ENCODE measurements around the gene ZNF580. TPM values are rescaled to one million over a fixed set of nuclear protein-coding genes. Genes with fewer than 3 reads are reported as not detected.

The ZNF580 gene
- total and polyA plus RNA-seq, 2 of the 13 experiments (the other 11 are each of a cell fraction or from before 2014, with no cell fraction given), result 4.4 to 6.0 TPM

DNA sequence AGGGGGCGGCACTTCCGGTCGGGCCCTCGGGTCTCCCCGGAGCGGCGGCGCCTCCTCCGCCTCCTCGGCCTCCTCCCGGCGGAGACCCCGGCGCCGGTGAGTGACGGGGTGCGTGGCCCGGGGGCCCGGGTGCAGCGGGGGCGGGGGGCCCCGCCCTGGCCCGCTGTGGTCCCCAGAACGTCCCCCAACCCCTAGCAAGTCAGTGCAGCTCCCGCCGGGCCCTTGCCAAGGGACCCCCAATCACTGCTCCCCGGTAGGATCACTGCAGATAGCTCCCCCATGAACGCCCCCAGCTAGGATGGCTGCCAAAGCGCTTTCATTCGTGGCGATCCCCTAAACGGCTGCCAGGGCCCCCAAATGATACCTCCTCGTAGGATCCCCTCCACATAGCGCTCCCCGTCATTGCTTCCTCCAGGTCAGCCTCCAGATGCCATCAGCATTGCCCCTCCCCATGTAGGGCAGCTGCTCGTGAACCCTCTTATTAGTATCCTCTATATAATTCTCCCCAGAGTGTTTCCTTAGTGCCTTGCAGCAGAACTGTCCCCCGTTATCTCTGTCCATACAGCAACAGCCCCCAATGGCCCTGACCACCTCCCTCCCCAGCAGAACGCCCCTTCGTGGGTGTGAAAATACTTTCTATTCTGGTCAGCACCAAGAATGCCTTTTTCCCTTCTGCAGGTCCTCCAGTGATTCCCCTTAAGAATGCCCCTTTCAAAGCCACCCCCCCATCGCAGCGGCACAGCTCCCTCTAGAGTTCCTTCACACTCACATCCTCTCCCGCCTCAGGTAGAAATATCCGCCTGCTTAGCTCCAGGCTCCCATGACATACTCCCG is 34.9 kb upstream of the ZNF580 start, which contains the start of gene ZNF865 (continued):
- TF ChIP-seq ZSCAN9 (CRISPR knock-in tag; IDR thresholded peaks at IDR 0.05; ENCODE audit: borderline replicate concordance) (no peak), ZNF530 (CRISPR knock-in tag; IDR thresholded peaks at IDR 0.05; ENCODE audit: low read depth) (no peak), CBX2 (IDR thresholded peaks at IDR 0.05; ENCODE audit: low read depth, low read length) (no peak), CBX2 (CRISPR knock-in tag; IDR thresholded peaks at IDR 0.05; ENCODE audit: low read depth) (no peak), DNMT1 (CRISPR knock-in tag; IDR thresholded peaks at IDR 0.05) (0 out of 2 replicates have a peak, but pooled peaks have one; percentile 58), ZFAT (CRISPR knock-in tag; conservative IDR thresholded peaks at IDR 0.05) (no peak), SIX4 (CRISPR knock-in tag; IDR thresholded peaks at IDR 0.05) (no peak), ZKSCAN8 (CRISPR knock-in tag; IDR thresholded peaks at IDR 0.05; ENCODE audit: borderline replicate concordance) (no peak), SUZ12 (IDR thresholded peaks at IDR 0.05; ENCODE audit: low read depth, low read length) (no peak), ZKSCAN5 (CRISPR knock-in tag; IDR thresholded peaks at IDR 0.05) (0 out of 2 replicates have a peak, but pooled peaks have one; percentile 52), GLI4 (CRISPR knock-in tag; IDR thresholded peaks at IDR 0.05; ENCODE audit: borderline replicate concordance) (no peak), SAFB2 (CRISPR knock-in tag; IDR thresholded peaks at IDR 0.05; ENCODE audit: borderline replicate concordance, low read depth) (no peak), REPIN1 (CRISPR knock-in tag; IDR thresholded peaks at IDR 0.05; ENCODE audit: borderline replicate concordance, low read depth) (no peak), ETV5 (CRISPR knock-in tag; IDR thresholded peaks at IDR 0.05; ENCODE audit: borderline replicate concordance) (no peak)
- TF ChIP-seq, protein P1, sequence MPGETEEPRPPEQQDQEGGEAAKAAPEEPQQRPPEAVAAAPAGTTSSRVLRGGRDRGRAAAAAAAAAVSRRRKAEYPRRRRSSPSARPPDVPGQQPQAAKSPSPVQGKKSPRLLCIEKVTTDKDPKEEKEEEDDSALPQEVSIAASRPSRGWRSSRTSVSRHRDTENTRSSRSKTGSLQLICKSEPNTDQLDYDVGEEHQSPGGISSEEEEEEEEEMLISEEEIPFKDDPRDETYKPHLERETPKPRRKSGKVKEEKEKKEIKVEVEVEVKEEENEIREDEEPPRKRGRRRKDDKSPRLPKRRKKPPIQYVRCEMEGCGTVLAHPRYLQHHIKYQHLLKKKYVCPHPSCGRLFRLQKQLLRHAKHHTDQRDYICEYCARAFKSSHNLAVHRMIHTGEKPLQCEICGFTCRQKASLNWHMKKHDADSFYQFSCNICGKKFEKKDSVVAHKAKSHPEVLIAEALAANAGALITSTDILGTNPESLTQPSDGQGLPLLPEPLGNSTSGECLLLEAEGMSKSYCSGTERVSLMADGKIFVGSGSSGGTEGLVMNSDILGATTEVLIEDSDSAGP (CRISPR knock-in tag; IDR thresholded peaks at IDR 0.05; ENCODE audit: borderline replicate concordance), result peak; percentile 20; the same call in 1 of the 2 replicates
- TF ChIP-seq, protein P2, sequence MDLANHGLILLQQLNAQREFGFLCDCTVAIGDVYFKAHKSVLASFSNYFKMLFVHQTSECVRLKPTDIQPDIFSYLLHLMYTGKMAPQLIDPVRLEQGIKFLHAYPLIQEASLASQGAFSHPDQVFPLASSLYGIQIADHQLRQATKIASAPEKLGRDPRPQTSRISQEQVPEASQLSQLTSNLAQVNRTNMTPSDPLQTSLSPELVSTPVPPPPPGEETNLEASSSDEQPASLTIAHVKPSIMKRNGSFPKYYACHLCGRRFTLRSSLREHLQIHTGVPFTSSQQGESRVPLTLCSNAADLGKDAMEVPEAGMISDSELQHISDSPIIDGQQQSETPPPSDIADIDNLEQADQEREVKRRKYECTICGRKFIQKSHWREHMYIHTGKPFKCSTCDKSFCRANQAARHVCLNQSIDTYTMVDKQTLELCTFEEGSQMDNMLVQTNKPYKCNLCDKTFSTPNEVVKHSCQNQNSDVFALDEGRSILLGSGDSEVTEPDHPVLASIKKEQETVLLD (CRISPR knock-in tag; IDR thresholded peaks at IDR 0.05; ENCODE audit: low read depth), result 0 out of 2 replicates have a peak, but pooled peaks have one; percentile 14
- TF ChIP-seq, protein P3, sequence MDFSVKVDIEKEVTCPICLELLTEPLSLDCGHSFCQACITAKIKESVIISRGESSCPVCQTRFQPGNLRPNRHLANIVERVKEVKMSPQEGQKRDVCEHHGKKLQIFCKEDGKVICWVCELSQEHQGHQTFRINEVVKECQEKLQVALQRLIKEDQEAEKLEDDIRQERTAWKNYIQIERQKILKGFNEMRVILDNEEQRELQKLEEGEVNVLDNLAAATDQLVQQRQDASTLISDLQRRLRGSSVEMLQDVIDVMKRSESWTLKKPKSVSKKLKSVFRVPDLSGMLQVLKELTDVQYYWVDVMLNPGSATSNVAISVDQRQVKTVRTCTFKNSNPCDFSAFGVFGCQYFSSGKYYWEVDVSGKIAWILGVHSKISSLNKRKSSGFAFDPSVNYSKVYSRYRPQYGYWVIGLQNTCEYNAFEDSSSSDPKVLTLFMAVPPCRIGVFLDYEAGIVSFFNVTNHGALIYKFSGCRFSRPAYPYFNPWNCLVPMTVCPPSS (IDR thresholded peaks at IDR 0.05), result no peak
- TF ChIP-seq, protein P4, sequence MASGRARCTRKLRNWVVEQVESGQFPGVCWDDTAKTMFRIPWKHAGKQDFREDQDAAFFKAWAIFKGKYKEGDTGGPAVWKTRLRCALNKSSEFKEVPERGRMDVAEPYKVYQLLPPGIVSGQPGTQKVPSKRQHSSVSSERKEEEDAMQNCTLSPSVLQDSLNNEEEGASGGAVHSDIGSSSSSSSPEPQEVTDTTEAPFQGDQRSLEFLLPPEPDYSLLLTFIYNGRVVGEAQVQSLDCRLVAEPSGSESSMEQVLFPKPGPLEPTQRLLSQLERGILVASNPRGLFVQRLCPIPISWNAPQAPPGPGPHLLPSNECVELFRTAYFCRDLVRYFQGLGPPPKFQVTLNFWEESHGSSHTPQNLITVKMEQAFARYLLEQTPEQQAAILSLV (CRISPR knock-in tag; IDR thresholded peaks at IDR 0.05; ENCODE audit: borderline replicate concordance), result 0 out of 2 replicates have a peak, but pooled peaks have one; percentile 42
- TF ChIP-seq, protein P5, sequence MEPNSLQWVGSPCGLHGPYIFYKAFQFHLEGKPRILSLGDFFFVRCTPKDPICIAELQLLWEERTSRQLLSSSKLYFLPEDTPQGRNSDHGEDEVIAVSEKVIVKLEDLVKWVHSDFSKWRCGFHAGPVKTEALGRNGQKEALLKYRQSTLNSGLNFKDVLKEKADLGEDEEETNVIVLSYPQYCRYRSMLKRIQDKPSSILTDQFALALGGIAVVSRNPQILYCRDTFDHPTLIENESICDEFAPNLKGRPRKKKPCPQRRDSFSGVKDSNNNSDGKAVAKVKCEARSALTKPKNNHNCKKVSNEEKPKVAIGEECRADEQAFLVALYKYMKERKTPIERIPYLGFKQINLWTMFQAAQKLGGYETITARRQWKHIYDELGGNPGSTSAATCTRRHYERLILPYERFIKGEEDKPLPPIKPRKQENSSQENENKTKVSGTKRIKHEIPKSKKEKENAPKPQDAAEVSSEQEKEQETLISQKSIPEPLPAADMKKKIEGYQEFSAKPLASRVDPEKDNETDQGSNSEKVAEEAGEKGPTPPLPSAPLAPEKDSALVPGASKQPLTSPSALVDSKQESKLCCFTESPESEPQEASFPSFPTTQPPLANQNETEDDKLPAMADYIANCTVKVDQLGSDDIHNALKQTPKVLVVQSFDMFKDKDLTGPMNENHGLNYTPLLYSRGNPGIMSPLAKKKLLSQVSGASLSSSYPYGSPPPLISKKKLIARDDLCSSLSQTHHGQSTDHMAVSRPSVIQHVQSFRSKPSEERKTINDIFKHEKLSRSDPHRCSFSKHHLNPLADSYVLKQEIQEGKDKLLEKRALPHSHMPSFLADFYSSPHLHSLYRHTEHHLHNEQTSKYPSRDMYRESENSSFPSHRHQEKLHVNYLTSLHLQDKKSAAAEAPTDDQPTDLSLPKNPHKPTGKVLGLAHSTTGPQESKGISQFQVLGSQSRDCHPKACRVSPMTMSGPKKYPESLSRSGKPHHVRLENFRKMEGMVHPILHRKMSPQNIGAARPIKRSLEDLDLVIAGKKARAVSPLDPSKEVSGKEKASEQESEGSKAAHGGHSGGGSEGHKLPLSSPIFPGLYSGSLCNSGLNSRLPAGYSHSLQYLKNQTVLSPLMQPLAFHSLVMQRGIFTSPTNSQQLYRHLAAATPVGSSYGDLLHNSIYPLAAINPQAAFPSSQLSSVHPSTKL (CRISPR knock-in tag; IDR thresholded peaks at IDR 0.05), result 0 out of 2 replicates have a peak, but pooled peaks have one; percentile 26
